HG03045 (cell line): ENCODE measurements around the gene ADAMTSL4.

Experiments used
- ATAC-seq: cut with Tn5 transposase; IDR thresholded peaks from one replicate; pipeline ENCODE4 v1.9.1; 2021; ENCODE audit warnings: mild to moderate bottlenecking, moderate library complexity; ENCODE audit not compliant: unreplicated experiment

ADAMTSL4 gene

GRCh38 chr1:150548632-150549495 lies at the start of gene ADAMTSL4:
Gene ADAMTSL4, plus strand, starts transcription at chr1:150549408. Its CDS starts 2,881 bp downstream, at chr1:150552289.
- ATAC-seq = peak; percentile 40

GRCh38 chr1:150505431-150505830 lies 43.8 kb upstream of the ADAMTSL4 start:
- ATAC-seq = no peak

- no peak for ATAC-seq
These were observed 41.0 kb upstream of the ADAMTSL4 start, which contains the start of gene ECM1 for GRCh38 chr1:150507912-150508864. Gene ECM1, plus strand, starts transcription at chr1:150508109. Its CDS starts 101 bp downstream, at chr1:150508210.

GRCh38 chr1:150508982-150509381 lies 40.2 kb upstream of the ADAMTSL4 start:
- no peak for ATAC-seq

GRCh38 chr1:150511551-150511950 lies 37.7 kb upstream of the ADAMTSL4 start:
- no peak for ATAC-seq

- no peak for ATAC-seq
These were observed 37.1 kb upstream of the ADAMTSL4 start for GRCh38 chr1:150511985-150512660.

GRCh38 chr1:150512846-150513245 lies 36.4 kb upstream of the ADAMTSL4 start:
- no peak for ATAC-seq

- no peak for ATAC-seq
These were observed 35.8 kb upstream of the ADAMTSL4 start for GRCh38 chr1:150513351-150513791.

- ATAC-seq = no peak
These were observed 34.9 kb upstream of the ADAMTSL4 start for GRCh38 chr1:150514260-150514659.

GRCh38 chr1:150514913-150515327 lies 34.3 kb upstream of the ADAMTSL4 start:
- no peak for ATAC-seq

GRCh38 chr1:150515328-150516049 lies 33.7 kb upstream of the ADAMTSL4 start, which contains the start of gene FALEC:
Gene FALEC, plus strand, starts transcription at chr1:150515752.
- ATAC-seq = peak; percentile 98

- peak; percentile 2 for ATAC-seq
These were observed 33.1 kb upstream of the ADAMTSL4 start for GRCh38 chr1:150516050-150516591.

- ATAC-seq = no peak
These were observed 32.6 kb upstream of the ADAMTSL4 start for GRCh38 chr1:150516616-150517015.

- ATAC-seq = no peak
These were observed 27.8 kb upstream of the ADAMTSL4 start for GRCh38 chr1:150521196-150521968.

- no peak for ATAC-seq
These were observed 23.9 kb upstream of the ADAMTSL4 start for GRCh38 chr1:150525348-150525747.

GRCh38 chr1:150528196-150528595 lies 21.0 kb upstream of the ADAMTSL4 start:
- ATAC-seq = no peak

- no peak for ATAC-seq
These were observed 20.2 kb upstream of the ADAMTSL4 start for GRCh38 chr1:150529017-150529416.

- ATAC-seq = no peak
These were observed 18.6 kb upstream of the ADAMTSL4 start for GRCh38 chr1:150530491-150531159.
